ENCODE measurements around the gene LRRC37B.

DNA sequence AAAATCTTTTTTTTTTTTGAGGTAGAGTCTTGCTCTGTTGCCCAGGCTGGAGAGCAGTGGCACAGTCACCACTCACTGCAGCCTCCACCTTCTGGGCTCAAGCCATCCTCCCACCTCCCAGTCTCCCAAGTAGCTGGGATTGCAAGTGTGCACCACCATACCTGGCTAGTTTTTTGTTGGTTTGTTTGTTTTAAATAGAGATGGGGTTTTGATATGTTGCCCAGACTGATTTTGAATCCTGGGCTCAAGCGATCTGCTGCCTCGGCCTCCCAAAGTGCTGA, 2.0 kb downstream of the LRRC37B start:
- TF ChIP-seq, protein P1, sequence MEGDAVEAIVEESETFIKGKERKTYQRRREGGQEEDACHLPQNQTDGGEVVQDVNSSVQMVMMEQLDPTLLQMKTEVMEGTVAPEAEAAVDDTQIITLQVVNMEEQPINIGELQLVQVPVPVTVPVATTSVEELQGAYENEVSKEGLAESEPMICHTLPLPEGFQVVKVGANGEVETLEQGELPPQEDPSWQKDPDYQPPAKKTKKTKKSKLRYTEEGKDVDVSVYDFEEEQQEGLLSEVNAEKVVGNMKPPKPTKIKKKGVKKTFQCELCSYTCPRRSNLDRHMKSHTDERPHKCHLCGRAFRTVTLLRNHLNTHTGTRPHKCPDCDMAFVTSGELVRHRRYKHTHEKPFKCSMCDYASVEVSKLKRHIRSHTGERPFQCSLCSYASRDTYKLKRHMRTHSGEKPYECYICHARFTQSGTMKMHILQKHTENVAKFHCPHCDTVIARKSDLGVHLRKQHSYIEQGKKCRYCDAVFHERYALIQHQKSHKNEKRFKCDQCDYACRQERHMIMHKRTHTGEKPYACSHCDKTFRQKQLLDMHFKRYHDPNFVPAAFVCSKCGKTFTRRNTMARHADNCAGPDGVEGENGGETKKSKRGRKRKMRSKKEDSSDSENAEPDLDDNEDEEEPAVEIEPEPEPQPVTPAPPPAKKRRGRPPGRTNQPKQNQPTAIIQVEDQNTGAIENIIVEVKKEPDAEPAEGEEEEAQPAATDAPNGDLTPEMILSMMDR (conservative IDR thresholded peaks at IDR 0.05 in 1 of 2, IDR thresholded peaks at IDR 0.05 in 1 of 2; ENCODE audit: low read depth in 1 of 2, low read length in 2 of 2): no peak
- no peak for TF ChIP-seq EZH2 (IDR thresholded peaks at IDR 0.05; ENCODE audit: low read length, missing control alignments)
